Liver (tissue), 3 donors: ENCODE measurements around the gene KLHL9.

Source experiments
- ATF3 ChIP-seq: IDR thresholded peaks from 2 replicates; pipeline ENCODE4 v1.6.1; 2016; ENCODE audit warnings: antibody characterized with exemption
- CTCF ChIP-seq: fragments of 150-350 bp; IDR thresholded peaks from 2 replicates; pipeline ENCODE4 v1.5.1; 2017; ENCODE audit warnings: improper control_type of control experiment, low read depth, low read length; ENCODE audit not compliant: missing input control
- MAX ChIP-seq: IDR thresholded peaks from 2 replicates; pipeline ENCODE4 v1.6.1; 2016; ENCODE audit warnings: antibody characterized with exemption
- RAD21 ChIP-seq, 2 donors: IDR thresholded peaks; 2 replicates each; pipeline ENCODE4 v1.6.1; 2016; ENCODE audit warnings: antibody characterized with exemption in 2 of 2, mild to moderate bottlenecking in 2 of 2
- TAF1 ChIP-seq: conservative IDR thresholded peaks from 2 replicates; pipeline ENCODE4 v1.6.1; 2016; ENCODE audit warnings: antibody characterized with exemption, mild to moderate bottlenecking
- donor health status: healthy.
- donor health status: healthy.

- TF ChIP-seq CTCF (no peak), TAF1 (no peak), MAX (no peak), RAD21 (IDR thresholded peaks at IDR 0.05) (no peak), ATF3 (no peak)
Measured at GRCh38 chr9:21316032-21316842, 19.0 kb downstream of the KLHL9 start.
